Measurements from ENCODE around the gene TMIE. TPM values are rescaled to one million over a fixed set of nuclear protein-coding genes. Genes with fewer than 3 reads are reported as not detected.

Gene TMIE
- total RNA-seq, 1 experiment from 2014 or later, result 1.1 TPM

DNA sequence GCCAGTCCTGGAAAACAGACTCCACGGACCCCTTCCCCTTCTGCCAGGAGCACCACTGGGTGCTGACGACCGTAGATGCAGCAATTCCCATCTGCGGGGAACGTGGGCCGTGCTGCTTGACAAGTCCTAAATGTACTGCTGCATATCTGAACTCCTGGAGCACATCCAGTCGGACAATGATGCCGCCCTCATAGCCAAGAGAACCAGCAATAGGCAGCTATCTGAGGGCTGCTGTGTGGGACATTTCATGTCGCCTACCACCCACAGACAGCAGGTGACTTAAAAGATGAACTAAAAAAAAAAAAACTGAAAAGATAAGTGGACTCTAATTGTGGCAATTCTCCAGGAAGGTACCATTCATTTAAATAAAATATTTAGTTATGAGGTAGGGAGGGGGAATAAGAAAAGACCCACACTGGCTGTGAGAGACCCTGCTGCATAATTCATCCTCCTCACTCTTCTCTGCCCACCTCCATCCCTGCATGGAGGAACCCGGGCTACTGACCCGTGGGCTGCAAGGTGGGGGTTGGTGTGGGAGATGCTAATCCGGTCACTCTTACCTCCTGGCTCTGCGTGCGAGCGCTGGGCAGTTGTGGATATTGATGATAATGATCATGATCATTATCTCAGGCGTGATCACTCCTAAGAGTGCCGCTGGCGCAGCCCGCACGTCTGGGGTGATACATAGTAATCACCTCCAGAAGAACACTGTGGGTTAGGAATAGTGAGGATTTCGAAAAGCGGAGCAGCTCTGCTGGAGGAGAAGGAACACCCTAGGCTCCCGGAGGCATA, 36.0 kb upstream of the TMIE start:
- BruUV-seq (replicated peaks), result no TSS peak
- CTCF ChIA-PET, result no interaction called here

DNA sequence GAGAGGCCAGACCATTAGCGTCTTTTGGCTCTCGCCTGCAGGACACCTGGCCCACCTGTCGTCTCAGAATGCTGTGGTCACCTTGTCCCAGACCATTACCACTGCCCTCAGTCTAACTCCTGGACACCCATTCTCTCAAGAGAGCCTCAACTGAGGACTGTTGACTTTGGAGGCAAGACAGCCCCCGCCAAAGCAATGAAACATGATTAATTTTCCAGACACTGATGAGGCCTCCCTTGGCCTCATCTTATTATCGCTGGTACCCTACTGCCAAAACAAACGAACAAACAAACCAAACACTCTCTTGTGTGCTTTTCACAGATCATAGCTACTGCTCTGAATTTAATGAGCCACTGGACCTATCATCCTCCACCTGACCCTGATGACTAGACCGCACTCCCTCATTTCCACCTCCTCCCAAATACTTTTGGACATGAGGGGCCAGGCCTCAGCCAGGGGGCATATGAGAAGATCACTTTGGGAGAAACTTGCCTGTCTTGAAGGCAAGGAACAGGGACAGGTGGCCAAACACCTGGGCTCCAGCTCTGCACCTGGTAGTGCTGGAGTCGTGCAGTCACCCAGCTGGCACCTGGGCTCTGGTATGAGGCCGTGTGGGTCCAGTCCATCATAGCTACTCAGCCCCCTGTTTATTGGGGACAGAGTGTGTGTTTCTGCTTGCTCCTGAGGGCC, 35.3 kb upstream of the TMIE start:
- ChIA-PET CTCF (no interaction called here), POLR2A (no interaction called here)
- intact Hi-C loops (cut with micrococcal nuclease; ENCODE audit: unreplicated experiment), result no loop called here
- in situ Hi-C loops (cut with HindIII; ENCODE audit: low pct_unique_long_range_greater_than_20kb, low sequenced_read_pairs), result no loop called here
- Histone ChIP-seq H3K27ac (ENCODE audit: low read length) (no peak overlapping the region), H3K4me3 (ENCODE audit: low read depth in 2 of 2, low read length in 2 of 2) (no peak overlapping the region), H3K4me1 (ENCODE audit: control insufficient read depth, insufficient read depth, low read length) (no peaks in the 10 kb centered on the region), H3K9me3 (ENCODE audit: control insufficient read depth, insufficient read depth, low read depth, low read length) (no peaks in the 10 kb centered on the region), H3K27me3 (ENCODE audit: control insufficient read depth, insufficient read depth, low read length) (no peaks in the 10 kb centered on the region), H3K36me3 (ENCODE audit: control insufficient read depth, insufficient read depth, low read length) (no peaks in the 10 kb centered on the region)
- ATAC-seq (no peak), DNase-seq (ENCODE audit: low read depth, low spot score) (no peak)
- no TSS peak for BruUV-seq (replicated peaks)
- TF ChIP-seq TCF7L2 (IDR thresholded peaks at IDR 0.05; ENCODE audit: low read depth, low read length), result no peak
- TF ChIP-seq SIN3A (IDR thresholded peaks at IDR 0.05; ENCODE audit: borderline replicate concordance, insufficient read depth, low read depth, low read length), result no peak
- TF ChIP-seq, protein P1, sequence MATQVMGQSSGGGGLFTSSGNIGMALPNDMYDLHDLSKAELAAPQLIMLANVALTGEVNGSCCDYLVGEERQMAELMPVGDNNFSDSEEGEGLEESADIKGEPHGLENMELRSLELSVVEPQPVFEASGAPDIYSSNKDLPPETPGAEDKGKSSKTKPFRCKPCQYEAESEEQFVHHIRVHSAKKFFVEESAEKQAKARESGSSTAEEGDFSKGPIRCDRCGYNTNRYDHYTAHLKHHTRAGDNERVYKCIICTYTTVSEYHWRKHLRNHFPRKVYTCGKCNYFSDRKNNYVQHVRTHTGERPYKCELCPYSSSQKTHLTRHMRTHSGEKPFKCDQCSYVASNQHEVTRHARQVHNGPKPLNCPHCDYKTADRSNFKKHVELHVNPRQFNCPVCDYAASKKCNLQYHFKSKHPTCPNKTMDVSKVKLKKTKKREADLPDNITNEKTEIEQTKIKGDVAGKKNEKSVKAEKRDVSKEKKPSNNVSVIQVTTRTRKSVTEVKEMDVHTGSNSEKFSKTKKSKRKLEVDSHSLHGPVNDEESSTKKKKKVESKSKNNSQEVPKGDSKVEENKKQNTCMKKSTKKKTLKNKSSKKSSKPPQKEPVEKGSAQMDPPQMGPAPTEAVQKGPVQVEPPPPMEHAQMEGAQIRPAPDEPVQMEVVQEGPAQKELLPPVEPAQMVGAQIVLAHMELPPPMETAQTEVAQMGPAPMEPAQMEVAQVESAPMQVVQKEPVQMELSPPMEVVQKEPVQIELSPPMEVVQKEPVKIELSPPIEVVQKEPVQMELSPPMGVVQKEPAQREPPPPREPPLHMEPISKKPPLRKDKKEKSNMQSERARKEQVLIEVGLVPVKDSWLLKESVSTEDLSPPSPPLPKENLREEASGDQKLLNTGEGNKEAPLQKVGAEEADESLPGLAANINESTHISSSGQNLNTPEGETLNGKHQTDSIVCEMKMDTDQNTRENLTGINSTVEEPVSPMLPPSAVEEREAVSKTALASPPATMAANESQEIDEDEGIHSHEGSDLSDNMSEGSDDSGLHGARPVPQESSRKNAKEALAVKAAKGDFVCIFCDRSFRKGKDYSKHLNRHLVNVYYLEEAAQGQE (IDR thresholded peaks at IDR 0.05; ENCODE audit: insufficient read depth in 1 of 2, low read depth in 2 of 2, low read length in 1 of 2), result no peak
- no peak for TF ChIP-seq POLR2AphosphoS5 (IDR thresholded peaks at IDR 0.05; ENCODE audit: low read depth, low read length)
- TF ChIP-seq, protein P2, sequence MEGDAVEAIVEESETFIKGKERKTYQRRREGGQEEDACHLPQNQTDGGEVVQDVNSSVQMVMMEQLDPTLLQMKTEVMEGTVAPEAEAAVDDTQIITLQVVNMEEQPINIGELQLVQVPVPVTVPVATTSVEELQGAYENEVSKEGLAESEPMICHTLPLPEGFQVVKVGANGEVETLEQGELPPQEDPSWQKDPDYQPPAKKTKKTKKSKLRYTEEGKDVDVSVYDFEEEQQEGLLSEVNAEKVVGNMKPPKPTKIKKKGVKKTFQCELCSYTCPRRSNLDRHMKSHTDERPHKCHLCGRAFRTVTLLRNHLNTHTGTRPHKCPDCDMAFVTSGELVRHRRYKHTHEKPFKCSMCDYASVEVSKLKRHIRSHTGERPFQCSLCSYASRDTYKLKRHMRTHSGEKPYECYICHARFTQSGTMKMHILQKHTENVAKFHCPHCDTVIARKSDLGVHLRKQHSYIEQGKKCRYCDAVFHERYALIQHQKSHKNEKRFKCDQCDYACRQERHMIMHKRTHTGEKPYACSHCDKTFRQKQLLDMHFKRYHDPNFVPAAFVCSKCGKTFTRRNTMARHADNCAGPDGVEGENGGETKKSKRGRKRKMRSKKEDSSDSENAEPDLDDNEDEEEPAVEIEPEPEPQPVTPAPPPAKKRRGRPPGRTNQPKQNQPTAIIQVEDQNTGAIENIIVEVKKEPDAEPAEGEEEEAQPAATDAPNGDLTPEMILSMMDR (IDR thresholded peaks at IDR 0.05), result no peak

More for the DNA sequence above, 36.0 kb upstream of the TMIE start:
- POLR2A ChIA-PET, result no interaction called here
- no peak for DNase-seq (ENCODE audit: low read depth, low spot score)
- Histone ChIP-seq H3K9me3 (ENCODE audit: control insufficient read depth, insufficient read depth, low read depth, low read length) (no peaks in the 10 kb centered on the region), H3K27me3 (ENCODE audit: control insufficient read depth, insufficient read depth, low read length) (no peaks in the 10 kb centered on the region), H3K36me3 (ENCODE audit: control insufficient read depth, insufficient read depth, low read length) (no peaks in the 10 kb centered on the region), H3K4me3 (ENCODE audit: low read depth in 2 of 2, low read length in 2 of 2) (no peak overlapping the region), H3K27ac (ENCODE audit: low read length) (no peak overlapping the region), H3K4me1 (ENCODE audit: control insufficient read depth, insufficient read depth, low read length) (no peaks in the 10 kb centered on the region)
- intact Hi-C loops (cut with micrococcal nuclease; ENCODE audit: unreplicated experiment) (no loop called here), in situ Hi-C loops (cut with HindIII; ENCODE audit: low pct_unique_long_range_greater_than_20kb, low sequenced_read_pairs) (no loop called here)
- ATAC-seq, result no peak
- no peak for TF ChIP-seq TCF7L2 (IDR thresholded peaks at IDR 0.05; ENCODE audit: low read depth, low read length)
- TF ChIP-seq, protein P1 (IDR thresholded peaks at IDR 0.05; ENCODE audit: insufficient read depth in 1 of 2, low read depth in 2 of 2, low read length in 1 of 2), result no peak
- TF ChIP-seq, protein P2 (IDR thresholded peaks at IDR 0.05), result no peak
- TF ChIP-seq POLR2AphosphoS5 (IDR thresholded peaks at IDR 0.05; ENCODE audit: low read depth, low read length), result no peak
- no peak for TF ChIP-seq SIN3A (IDR thresholded peaks at IDR 0.05; ENCODE audit: borderline replicate concordance, insufficient read depth, low read depth, low read length)
